ENCODE data around the gene NINL.
A peak's percentile ranks its signal among the peaks of the same experiment; 100 is the strongest.
"Not testable (repeated sequence)": the region's sequence is repeated elsewhere in the genome, so short reads cannot be mapped to it uniquely, and the experiment has no call there.

The NINL gene

GRCh38 chr20:25592135-25592852, 7.0 kb upstream of the NINL start:
- no peak for DNase-seq (ENCODE audit: low read depth, low spot score)

DNA sequence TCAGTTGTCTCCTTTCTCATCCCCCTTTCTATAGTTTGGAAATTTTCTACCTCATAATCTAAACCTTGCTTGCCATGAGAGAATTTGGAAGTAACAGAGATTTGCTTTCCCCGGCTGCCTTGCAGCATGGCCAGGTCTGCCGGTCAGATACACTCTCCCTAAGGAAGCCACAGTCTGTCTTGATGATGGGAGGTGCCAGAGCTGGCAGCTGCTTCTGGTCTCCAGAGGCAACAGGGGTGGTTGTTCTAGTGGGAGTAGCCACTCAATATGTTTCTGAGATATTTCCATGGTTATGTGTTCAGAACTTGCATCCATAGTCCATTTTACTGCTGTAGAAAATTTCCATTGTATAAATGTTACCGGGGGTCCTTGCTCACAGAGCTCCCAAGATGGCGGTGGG, 5.4 kb upstream of the NINL start:
- DNase-seq (ENCODE audit: low read depth, low spot score): not testable (repeated sequence)

GRCh38 chr20:25588491-25588890, 3.2 kb upstream of the NINL start:
- no peak for DNase-seq (ENCODE audit: low read depth, low spot score)

DNA sequence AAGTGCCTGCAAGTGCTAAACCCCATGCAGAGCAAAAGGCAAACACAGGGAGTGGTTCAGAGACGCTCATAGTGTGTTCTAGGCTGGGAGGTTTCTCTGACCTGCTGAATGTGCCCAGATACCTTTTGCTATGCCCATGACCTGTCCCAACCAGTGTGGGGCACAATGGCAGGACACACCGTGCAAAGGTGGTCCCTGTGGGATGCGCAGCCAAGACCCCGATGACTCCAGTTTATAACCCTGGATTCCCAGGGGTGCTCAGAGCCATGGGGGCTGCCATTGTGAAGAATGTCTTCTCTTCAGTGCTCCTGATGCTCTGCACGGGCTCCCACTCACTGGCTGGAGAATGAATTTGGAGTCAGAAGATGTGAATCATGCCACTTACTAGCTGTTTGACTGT, 2.2 kb upstream of the NINL start:
- no peak for DNase-seq (ENCODE audit: low read depth, low spot score)

- DNase-seq (ENCODE audit: low read depth, low spot score): no peak
These were observed 1.5 kb upstream of the NINL start for GRCh38 chr20:25586877-25587276.

GRCh38 chr20:25583607-25584006, 1.7 kb downstream of the NINL start:
- DNase-seq (ENCODE audit: low read depth, low spot score): not testable (repeated sequence)

DNA sequence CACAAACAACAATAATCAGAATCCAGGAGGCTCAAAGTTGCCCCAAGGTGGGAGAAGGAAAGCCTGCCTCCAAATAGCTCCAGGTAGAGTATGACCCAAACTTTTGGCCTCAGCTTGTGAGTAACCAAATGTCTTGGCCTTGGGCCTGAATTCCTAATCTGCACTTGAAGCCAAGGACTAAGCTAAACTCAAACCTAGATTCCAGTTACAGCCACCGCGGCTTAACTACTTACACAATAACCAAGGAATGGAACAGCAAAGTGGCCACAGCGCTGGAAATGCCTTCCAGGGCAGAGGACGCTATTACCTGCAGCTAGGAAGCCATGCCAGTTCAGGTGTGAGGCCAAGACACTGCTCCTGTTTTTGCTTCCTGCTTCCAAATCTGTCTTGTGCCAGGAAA, 4.6 kb downstream of the NINL start:
- no peak for DNase-seq (ENCODE audit: low read depth, low spot score)

GRCh38 chr20:25579081-25579770, 6.1 kb downstream of the NINL start:
- peak; percentile 59 for DNase-seq (ENCODE audit: low read depth, low spot score)

- DNase-seq (ENCODE audit: low read depth, low spot score): no peak
These were observed 8.4 kb downstream of the NINL start for GRCh38 chr20:25576783-25577530.

GRCh38 chr20:25574411-25574810, 10.9 kb downstream of the NINL start:
- DNase-seq (ENCODE audit: low read depth, low spot score): no peak

GRCh38 chr20:25573288-25574251, 11.8 kb downstream of the NINL start:
- peak; percentile 37 for DNase-seq (ENCODE audit: low read depth, low spot score)

DNA sequence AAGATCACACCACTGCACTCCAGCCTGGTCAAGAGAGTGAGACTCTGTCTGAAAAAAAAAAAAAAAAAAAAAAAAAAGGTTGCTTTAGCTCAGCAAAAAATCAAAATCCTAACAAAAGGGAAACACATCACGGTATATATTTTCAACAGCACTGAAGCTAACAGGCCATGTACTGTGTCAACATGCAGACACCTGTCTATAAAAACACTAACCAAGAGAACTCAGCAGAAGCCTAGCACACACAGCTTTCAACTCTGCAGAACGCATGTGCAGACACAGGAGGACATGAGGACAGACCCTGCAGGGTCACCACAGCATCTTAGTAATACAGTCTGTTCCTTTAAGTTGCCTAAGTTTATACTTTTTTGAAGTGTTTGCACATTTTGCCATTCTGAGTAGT, 13.5 kb downstream of the NINL start:
- no peak for DNase-seq (ENCODE audit: low read depth, low spot score)

DNA sequence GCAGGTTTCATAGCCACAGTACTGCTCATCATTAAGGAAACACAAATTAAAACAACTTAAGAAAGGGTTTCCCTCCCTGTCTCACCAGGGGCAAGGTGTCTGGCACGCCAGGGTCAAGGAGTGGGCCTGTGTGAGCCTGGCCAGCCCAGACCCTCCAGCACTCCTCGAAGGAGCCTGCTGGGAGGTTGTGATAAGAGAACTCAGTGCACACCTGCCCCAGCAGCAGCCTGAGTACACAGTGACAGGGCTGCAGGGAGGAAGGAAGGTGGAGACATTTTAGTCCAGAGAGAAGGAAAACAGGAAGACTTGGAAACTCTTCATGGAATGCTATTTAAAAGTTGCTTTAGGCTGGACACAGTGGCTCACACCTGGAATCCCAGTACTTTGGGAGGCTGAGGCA, 14.1 kb downstream of the NINL start:
- DNase-seq (ENCODE audit: low read depth, low spot score): no peak

- no peak for DNase-seq (ENCODE audit: low read depth, low spot score)
These were observed 15.2 kb downstream of the NINL start for GRCh38 chr20:25570148-25570530.

- DNase-seq (ENCODE audit: low read depth, low spot score): no peak
These were observed 18.0 kb downstream of the NINL start for GRCh38 chr20:25567286-25567685.

DNA sequence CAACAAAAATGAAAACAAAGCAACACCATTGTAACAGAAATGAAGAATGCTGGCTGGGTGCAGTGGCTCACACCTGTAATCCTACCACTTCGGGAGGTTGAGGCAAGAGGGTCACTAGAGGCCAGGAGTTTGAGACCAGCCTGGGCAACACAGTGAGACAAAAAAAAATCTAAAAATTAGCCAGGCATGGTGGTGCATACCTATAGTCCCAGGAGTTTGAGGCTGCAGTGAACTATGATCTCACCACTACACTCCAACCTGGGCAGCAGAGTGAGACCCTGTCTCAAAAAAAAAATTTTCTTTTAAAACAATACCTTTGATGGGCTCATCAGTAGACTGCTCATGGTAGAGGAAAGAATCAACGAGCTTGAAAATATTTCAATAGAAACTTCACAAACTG, 18.5 kb downstream of the NINL start:
- DNase-seq (ENCODE audit: low read depth, low spot score): no peak

GRCh38 chr20:25565578-25566157, 19.7 kb downstream of the NINL start:
- DNase-seq (ENCODE audit: low read depth, low spot score): no peak

DNA sequence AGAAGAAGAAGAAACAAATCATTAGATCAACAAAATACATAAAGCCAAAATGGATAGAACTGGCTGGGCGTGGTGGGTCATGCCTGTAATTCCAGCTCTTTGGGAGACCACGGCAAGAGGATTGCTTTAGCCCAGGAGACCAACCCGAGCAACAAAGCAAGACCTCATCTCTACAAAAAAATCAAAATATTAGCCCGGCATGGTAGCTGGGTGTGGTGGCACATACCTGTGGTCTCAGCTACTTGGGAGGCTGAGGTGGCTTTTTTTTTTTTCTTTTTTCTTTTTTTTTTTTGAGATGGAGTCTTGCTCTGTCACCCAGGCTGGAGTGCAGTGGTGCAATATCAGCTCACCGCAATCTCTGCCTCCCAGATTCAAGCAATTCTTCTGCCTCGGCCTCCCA, 21.5 kb downstream of the NINL start:
- no peak for DNase-seq (ENCODE audit: low read depth, low spot score)

DNA sequence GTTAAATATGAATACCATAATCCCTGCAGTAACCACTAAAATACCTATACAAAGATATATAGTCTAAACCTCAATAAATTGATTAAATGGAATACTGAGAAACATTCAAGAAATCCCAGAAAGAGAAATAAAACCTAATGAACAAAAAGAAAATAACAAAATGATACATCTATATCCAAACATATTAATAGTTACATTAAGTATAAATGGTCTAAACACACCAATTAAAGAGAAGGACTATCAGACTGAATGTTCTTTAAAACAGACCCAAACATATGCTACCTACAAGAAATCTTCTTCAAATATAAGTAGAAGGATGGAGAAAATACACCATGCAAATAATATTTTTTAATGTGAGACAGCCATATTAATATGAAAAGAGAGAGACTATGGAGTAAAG, 22.0 kb downstream of the NINL start:
- no peak for DNase-seq (ENCODE audit: low read depth, low spot score)

GRCh38 chr20:25561771-25562170, 23.6 kb downstream of the NINL start:
- not testable (repeated sequence) for DNase-seq (ENCODE audit: low read depth, low spot score)

- peak; percentile 74 for DNase-seq (ENCODE audit: low read depth, low spot score)
These were observed 31.5 kb downstream of the NINL start for GRCh38 chr20:25553819-25554296.
